ENCODE measurements around the gene DIMT1. TPM values are rescaled to one million over a fixed set of nuclear protein-coding genes. Genes with fewer than 3 reads are reported as not detected.

The DIMT1 gene
- total RNA-seq, 1 donor from 2014 or later, result 21.9 TPM

Other genes starting within 250 kb of the DIMT1 start
- 54.4 to 59.0 TPM (median 56.9 TPM) in 3 replicates for gene KIF2A, start 97.7 kb downstream of the DIMT1 start, total RNA-seq
- 31.9 to 37.6 TPM (median 33.5 TPM) in 3 replicates for gene IPO11, start 8.9 kb upstream of the DIMT1 start, total RNA-seq
- 0.89 to 1.7 TPM (median 1.1 TPM) in 3 replicates for gene LRRC70, start 174.9 kb upstream of the DIMT1 start, total RNA-seq